Body of pancreas (tissue), 4 donors: ENCODE data around the gene SLC22A6.

ENCODE experiments used
- POLR2A ChIP-seq, 3 donors: fragments of 450-650 bp; IDR thresholded peaks; one replicate each; pipeline ENCODE4 v1.6.1; 2016; ENCODE audit warnings: antibody characterized with exemption in 3 of 3, mild to moderate bottlenecking in 2 of 3
- TF ChIP-seq, protein P1 (sequence below), 7 experiments: fragments of 450-650 bp in 4 of 7; fragments of 200-600 bp in 3 of 7; sonication (generic) in 3 of 7; IDR thresholded peaks; one replicate each; pipeline ENCODE4 v1.5.1; 2016 to 2019; ENCODE audit warnings: antibody characterized with exemption in 7 of 7

DNA sequence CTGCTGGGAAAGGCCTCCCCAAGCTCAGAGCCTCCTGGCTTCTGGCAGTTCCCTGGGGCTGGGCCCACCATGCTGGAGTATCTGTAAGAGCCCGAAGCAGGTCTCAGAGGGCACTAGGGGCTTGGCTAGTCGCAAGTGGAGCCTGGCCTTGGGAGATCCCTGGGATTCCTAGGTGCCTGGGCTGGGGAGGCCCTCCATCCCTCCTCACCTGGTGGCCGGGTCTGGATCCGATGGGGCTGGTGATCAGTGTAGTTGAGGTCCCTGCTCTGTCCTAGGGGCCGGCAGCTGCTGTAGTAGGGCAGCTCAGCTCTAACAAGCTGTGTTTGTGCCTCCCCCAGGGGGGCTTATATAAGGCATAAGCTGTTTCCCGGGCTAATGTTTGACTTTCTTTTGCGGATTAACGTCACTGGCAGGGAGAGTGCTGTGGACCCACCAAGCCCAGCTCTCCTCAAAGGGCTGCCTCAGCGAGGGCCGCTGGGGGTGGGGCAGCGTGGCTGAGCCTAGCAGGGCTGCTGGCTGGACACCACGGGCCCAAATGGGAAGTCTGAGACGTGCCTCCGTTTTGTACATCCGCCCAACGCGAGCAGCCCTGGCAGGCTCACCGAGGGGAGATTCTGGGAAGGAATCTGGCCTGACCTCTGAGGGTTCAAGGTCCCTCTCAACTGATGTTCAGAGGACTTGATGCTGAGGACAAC, 30.9 kb upstream of the SLC22A6 start, which contains the start of gene SLC22A8:
- TF ChIP-seq, protein P1, sequence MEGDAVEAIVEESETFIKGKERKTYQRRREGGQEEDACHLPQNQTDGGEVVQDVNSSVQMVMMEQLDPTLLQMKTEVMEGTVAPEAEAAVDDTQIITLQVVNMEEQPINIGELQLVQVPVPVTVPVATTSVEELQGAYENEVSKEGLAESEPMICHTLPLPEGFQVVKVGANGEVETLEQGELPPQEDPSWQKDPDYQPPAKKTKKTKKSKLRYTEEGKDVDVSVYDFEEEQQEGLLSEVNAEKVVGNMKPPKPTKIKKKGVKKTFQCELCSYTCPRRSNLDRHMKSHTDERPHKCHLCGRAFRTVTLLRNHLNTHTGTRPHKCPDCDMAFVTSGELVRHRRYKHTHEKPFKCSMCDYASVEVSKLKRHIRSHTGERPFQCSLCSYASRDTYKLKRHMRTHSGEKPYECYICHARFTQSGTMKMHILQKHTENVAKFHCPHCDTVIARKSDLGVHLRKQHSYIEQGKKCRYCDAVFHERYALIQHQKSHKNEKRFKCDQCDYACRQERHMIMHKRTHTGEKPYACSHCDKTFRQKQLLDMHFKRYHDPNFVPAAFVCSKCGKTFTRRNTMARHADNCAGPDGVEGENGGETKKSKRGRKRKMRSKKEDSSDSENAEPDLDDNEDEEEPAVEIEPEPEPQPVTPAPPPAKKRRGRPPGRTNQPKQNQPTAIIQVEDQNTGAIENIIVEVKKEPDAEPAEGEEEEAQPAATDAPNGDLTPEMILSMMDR (IDR thresholded peaks at IDR 0.05), result no peak
- TF ChIP-seq POLR2A (IDR thresholded peaks at IDR 0.05), result no peak
